Thyroid gland (tissue), 4 donors: ENCODE results near the gene ZNF215. TPM values are rescaled to one million over a fixed set of nuclear protein-coding genes. Genes with fewer than 3 reads are reported as not detected.

Experiments used
- DNase-seq, 2 donors: peaks; one replicate each; pipeline ENCODE4 v3.0.0-alpha.2; 2019
- H3K27ac ChIP-seq, 3 donors: fragments of 200-600 bp; sonication (generic); 1 replicate in 2 of 3; 2 replicates in 1 of 3; pipeline ENCODE4 v1.5.1; 2016 to 2019; ENCODE audit warnings: mild to moderate bottlenecking in 1 of 3, moderate library complexity in 1 of 3
- H3K27me3 ChIP-seq: fragments of 200-600 bp; sonication (generic); one replicate; pipeline ENCODE4 v1.5.1; 2019
- H3K36me3 ChIP-seq, 2 donors: fragments of 200-600 bp; sonication (generic); one replicate each; pipeline ENCODE4 v1.5.1; 2016 to 2019
- H3K4me1 ChIP-seq, 2 donors: fragments of 200-600 bp; sonication (generic); one replicate each; pipeline ENCODE4 v1.5.1; 2017 to 2019
- H3K4me3 ChIP-seq, 3 donors: fragments of 200-600 bp; sonication (generic); replicated peaks in 1 of 3; 1 replicate in 2 of 3; 2 replicates in 1 of 3; pipeline ENCODE4 v1.5.1; 2016; ENCODE audit warnings: mild to moderate bottlenecking in 1 of 3
- H3K9me3 ChIP-seq: fragments of 200-600 bp; sonication (generic); one replicate; pipeline ENCODE4 v1.5.1; 2017
- CTCF ChIP-seq, 6 experiments: fragments of 200-600 bp in 3 of 6; fragments of 450-650 bp in 3 of 6; sonication (generic) in 3 of 6; IDR thresholded peaks; one replicate each; pipeline ENCODE4 v1.5.1; 2016 to 2019; ENCODE audit warnings: antibody characterized with exemption in 6 of 6, mild to moderate bottlenecking in 2 of 6, inconsistent platforms in 1 of 6, moderate library complexity in 1 of 6
- POLR2A ChIP-seq, 2 donors: fragments of 450-650 bp; IDR thresholded peaks; one replicate each; pipeline ENCODE4 v1.6.1; 2017; ENCODE audit warnings: antibody characterized with exemption in 2 of 2, mild to moderate bottlenecking in 2 of 2, moderate library complexity in 1 of 2
- WGBS, 2 donors: methylation state at CpG; one replicate each; pipeline ENCODE4 v1.1.5; 2017; 5-methylcytosine and 5-hydroxymethylcytosine counted together
- intact Hi-C: fragments of 100-400 bp; cut with DNase I; formaldehyde crosslinking; loops from one replicate; pipeline ENCODE4 v1.15.1; 2023
- total RNA-seq, 4 donors: library from RNA; depleted of rRNA; stranded (reverse); fragments of >200 nt; gene quantifications; one replicate each; pipeline ENCODE4 v1.2.3, GENCODE V29; 2016

Gene ZNF215
- total RNA-seq, 4 donors from 2014 or later: 1.7 to 3.5 (median 2.1) TPM

- Histone ChIP-seq H3K27me3 (no peaks in the 10 kb centered on the region), H3K36me3 (peaks cover 0 to 16% of the 10 kb centered on the region in 2 donors), H3K4me1 (no peaks in the 10 kb centered on the region), H3K9me3 (no peaks in the 10 kb centered on the region), H3K4me3 (no peak overlapping the region), H3K27ac (no peak overlapping the region)
- no peak for TF ChIP-seq POLR2A (IDR thresholded peaks at IDR 0.05)
- TF ChIP-seq CTCF (IDR thresholded peaks at IDR 0.05): no peak
- intact Hi-C loops: no loop called here
- DNase-seq: no peak
- 62 to 76% methylated on average over 3 of the region's 3 CpGs for WGBS, 2 donors
Observed at GRCh38 chr11:7004482-7004881, 78.3 kb downstream of the ZNF215 start.

Other genes with a start within 250 kb of the ZNF215 start
- gene MRPL17, start 243.1 kb upstream of the ZNF215 start, total RNA-seq: 100 to 1,000 TPM in 2 of 4 donors, 10 to 100 TPM in 2; 37.8 to 579 (median 144) TPM
- gene OR2AG2, start 154.4 kb upstream of the ZNF215 start, total RNA-seq: under 1 TPM; 0.11 to 0.92 (median 0.34) TPM
- gene OR2AG1, start 143.4 kb upstream of the ZNF215 start, total RNA-seq: not detected
- gene OR6A2, start 126.7 kb upstream of the ZNF215 start, total RNA-seq: under 1 TPM; 0.27 to 0.92 (median 0.67) TPM
- gene OR10A5, start 80.7 kb upstream of the ZNF215 start, total RNA-seq: not detected
- not detected for gene OR10A2, start 63.4 kb upstream of the ZNF215 start, total RNA-seq
- gene OR10A4, start 49.8 kb upstream of the ZNF215 start, total RNA-seq: not detected
- gene OR2D2, start 33.9 kb upstream of the ZNF215 start, total RNA-seq: 1 to 10 TPM in 1 of 4 donors, under 1 TPM in 1, not detected in 2; 0.54 to 1.2 TPM
- gene OR2D3, start 5.4 kb upstream of the ZNF215 start, total RNA-seq: not detected
- gene ZNF214, start 93.9 kb downstream of the ZNF215 start, total RNA-seq: 1 to 10 TPM; 5.1 to 8.1 (median 6.7) TPM
- under 1 TPM in 2 of 4 donors, not detected in 2; 0.11 to 0.15 TPM for gene NLRP14, start 94.1 kb downstream of the ZNF215 start, total RNA-seq
- under 1 TPM in 2 of 4 donors, not detected in 2; 0.27 to 0.33 TPM for gene RBMXL2, start 162.6 kb downstream of the ZNF215 start, total RNA-seq